IgD-negative memory B cell (primary cell): ENCODE data around the gene INPP5A. TPM values are rescaled to one million over a fixed set of nuclear protein-coding genes. Genes with fewer than 3 reads are reported as not detected.
"Not testable (repeated sequence)": the region's sequence is repeated elsewhere in the genome, so short reads cannot be mapped to it uniquely, and the experiment has no call there.

Experiments used
- H3K27ac Mint-ChIP-seq, 3 donors: one replicate each; pipeline ENCODE4 v1.8.0; 2020 to 2022; ENCODE audit warnings: mild to moderate bottlenecking in 3 of 3, mixed read lengths in 3 of 3, moderate library complexity in 1 of 3
- H3K27me3 Mint-ChIP-seq: one replicate; pipeline ENCODE4 v1.8.0; 2021; ENCODE audit warnings: mixed read lengths
- H3K36me3 Mint-ChIP-seq: one replicate; pipeline ENCODE4 v1.8.0; 2020; ENCODE audit warnings: mild to moderate bottlenecking, mixed read lengths
- H3K4me1 Mint-ChIP-seq, 3 donors: one replicate each; pipeline ENCODE4 v1.8.0; 2020 to 2022; ENCODE audit warnings: mixed read lengths in 3 of 3, mild to moderate bottlenecking in 1 of 3
- H3K4me3 Mint-ChIP-seq, 4 donors: one replicate each; pipeline ENCODE4 v1.8.0; 2020 to 2022; ENCODE audit warnings: mild to moderate bottlenecking in 4 of 4, mixed read lengths in 4 of 4, moderate library complexity in 3 of 4
- H3K9me3 Mint-ChIP-seq, 3 donors: one replicate each; pipeline ENCODE4 v1.8.0; 2020 to 2021; ENCODE audit warnings: mixed read lengths in 3 of 3, mild to moderate bottlenecking in 1 of 3
- polyA plus RNA-seq: library from polyadenylated mRNA; unstranded; fragments of 300-500 nt; fragmentation: Illumina TruSeq; gene quantifications from one replicate; pipeline ENCODE4 v1.2.3, GENCODE V29; 2021

INPP5A gene
- polyA plus RNA-seq, 1 donor from 2014 or later: 0.94 TPM

DNA sequence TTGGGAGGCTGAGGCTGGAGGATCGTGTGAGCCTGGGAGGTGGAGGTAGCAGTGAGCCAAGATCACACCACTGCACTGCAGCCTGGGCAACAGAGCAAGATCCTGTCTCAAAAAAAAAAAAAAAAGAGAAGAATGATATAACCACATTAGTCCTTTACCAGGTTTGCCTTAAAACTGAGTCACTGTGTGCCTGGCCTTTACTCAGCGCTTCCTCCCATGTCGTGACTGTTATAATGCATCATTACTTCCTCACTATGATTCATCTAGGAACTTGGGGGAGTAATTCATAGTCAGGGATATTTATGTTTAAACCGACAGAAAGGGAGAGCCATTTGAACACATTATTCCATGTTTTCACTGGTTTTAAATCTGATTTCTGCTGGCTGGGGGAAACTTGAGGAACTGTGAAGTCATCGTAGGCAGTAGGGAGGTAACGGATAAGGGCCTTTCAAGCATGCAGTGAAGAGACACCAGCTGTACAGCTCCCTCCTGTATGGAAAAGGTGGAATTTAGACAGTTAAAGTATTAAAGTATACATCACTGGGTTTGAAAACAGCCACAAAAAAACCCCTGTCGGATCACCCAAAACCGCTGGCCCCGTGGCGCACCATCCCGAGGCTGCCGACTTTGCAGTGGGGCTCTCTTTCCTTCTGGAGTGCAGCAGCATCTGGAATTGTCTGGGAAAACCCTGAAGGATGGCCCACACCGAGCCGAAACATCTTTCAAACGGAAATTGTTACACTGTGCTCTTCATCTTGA is 128.5 kb downstream of the INPP5A start:
- Mint-ChIP-seq H3K4me3 (no peak overlapping the region), H3K36me3 (peaks cover 2% of the 10 kb centered on the region), H3K27ac (no peak overlapping the region)

DNA sequence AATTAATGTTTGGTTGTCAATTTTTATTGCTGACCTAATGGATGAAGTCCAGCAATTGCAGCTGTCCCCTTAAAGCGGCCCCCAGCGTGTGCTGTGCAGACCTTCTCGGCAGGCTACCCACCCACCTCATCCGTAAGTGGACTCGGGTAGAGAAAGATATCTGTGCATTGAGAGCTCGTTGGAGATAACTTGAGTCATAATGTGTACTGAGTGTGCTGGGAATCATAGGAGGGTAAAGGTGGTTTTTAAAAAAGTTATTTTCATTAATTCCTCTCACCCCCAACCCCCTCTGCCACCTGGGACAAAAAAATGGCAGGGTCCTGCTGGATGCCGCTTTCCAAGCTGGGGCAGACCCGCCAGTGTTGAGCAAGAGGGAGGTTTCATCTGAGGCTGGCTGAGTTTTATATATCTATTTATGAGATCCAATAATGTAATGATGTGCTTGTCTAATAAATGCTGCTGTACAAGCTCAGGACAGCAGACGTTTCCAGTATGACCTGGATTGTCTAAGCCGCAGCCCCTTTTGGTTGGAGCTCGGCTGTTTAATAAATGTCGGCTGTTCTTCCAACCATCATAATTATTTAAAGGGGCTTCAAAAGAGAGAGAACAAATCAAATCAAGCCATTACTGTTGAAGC is 129.2 kb downstream of the INPP5A start:
- H3K27me3 Mint-ChIP-seq: no peaks in the 10 kb centered on the region
- H3K4me1 Mint-ChIP-seq: no peaks in the 10 kb centered on the region
- H3K27ac Mint-ChIP-seq: no peak overlapping the region
- H3K36me3 Mint-ChIP-seq: peaks cover 2% of the 10 kb centered on the region
- H3K9me3 Mint-ChIP-seq: no peaks in the 10 kb centered on the region
- no peak overlapping the region for H3K4me3 Mint-ChIP-seq

More for the DNA sequence above, 128.5 kb downstream of the INPP5A start:
- H3K27me3 Mint-ChIP-seq: no peaks in the 10 kb centered on the region
- no peaks in the 10 kb centered on the region for H3K9me3 Mint-ChIP-seq
- H3K4me1 Mint-ChIP-seq: no peaks in the 10 kb centered on the region

DNA sequence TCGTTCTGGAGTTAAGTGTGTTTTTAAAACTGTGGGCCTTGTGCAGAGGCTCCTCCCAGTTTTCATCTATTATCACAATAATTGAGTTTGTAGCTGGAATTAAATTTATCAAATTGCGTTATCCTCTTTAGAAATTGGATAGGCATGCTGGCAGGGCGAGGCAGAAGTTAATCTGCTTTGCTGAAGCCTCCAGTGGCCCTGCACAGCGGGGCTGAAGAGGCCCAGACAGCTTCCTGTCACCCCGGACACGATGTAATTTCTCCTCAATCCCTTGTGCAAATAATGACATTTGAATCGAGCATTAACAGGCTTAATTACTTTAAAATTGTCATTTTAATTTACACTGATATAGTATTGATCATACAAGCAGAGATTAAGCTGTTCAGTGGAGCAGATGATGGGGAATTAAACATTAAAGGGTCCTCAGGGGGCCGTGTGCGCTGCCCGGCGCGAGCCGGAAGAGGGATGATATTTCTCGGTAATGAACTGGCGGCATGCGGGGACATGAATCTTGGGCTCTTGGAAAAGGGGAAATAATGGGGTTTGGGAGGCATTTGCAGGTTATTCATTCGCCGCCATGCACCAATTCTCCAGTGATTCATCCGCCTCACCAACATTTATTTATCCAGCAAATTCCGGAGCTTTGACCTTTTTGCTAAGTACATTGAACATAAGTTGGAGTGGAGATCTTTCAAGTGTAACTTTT is 129.9 kb downstream of the INPP5A start:
- H3K27me3 Mint-ChIP-seq: no peaks in the 10 kb centered on the region
- H3K9me3 Mint-ChIP-seq: no peaks in the 10 kb centered on the region
- no peak overlapping the region for H3K4me3 Mint-ChIP-seq
- H3K36me3 Mint-ChIP-seq: no peaks in the 10 kb centered on the region
- no peak overlapping the region for H3K27ac Mint-ChIP-seq
- no peaks in the 10 kb centered on the region for H3K4me1 Mint-ChIP-seq

DNA sequence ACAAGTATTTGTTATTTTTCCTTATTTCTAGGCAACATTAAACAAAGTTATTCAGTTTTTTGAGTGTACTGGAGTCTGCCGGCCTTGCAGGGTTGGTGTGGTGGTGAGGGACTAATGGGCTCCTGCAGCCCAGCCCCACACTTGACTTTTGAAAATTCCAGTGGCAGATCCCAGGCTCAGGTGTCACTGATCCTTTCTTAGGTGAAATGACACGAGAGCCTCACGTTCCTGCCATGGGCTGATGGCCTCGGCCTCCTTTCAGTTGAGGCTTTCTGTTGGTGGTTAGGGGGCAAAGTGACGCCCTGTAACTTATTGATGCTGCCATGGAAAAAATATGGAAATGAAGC is 130.4 kb downstream of the INPP5A start:
- Mint-ChIP-seq H3K27ac (no peak overlapping the region), H3K4me1 (no peaks in the 10 kb centered on the region), H3K36me3 (no peaks in the 10 kb centered on the region), H3K9me3 (no peaks in the 10 kb centered on the region), H3K27me3 (no peaks in the 10 kb centered on the region), H3K4me3 (no peak overlapping the region)

DNA sequence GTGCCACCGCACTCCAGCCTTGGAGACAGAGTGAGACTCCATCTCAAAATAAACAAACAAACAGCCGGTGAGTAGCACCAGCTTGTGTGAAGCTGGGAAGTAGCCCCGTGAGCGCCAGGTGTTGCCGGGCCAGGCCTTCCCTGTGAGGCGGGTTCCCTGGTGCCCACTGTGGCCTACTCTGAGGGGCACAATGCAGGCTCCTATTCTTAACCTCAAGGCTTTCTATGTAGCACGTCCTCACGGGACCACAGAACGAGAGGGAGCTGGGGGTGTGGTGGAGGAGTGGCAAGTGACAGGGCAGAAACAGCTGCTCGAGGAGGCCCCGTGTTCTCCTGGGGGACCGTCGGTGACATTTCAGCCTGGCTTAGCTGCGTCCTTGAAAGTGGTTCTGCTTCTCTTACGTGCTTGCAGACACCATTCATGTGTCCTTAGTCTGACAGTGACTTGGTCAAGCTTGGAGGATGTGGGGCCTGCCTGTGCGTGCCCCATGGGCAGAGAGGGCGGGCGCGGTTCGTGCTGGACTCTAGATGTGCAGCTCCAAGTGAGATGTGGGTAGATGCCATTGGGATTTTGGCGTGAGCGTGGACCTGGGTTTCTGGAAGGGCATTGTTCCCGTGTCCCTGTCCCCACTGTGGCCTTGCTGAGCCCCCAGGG is 131.7 kb downstream of the INPP5A start:
- Mint-ChIP-seq H3K9me3 (no peaks in the 10 kb centered on the region), H3K36me3 (no peaks in the 10 kb centered on the region), H3K4me3 (no peak overlapping the region)

DNA sequence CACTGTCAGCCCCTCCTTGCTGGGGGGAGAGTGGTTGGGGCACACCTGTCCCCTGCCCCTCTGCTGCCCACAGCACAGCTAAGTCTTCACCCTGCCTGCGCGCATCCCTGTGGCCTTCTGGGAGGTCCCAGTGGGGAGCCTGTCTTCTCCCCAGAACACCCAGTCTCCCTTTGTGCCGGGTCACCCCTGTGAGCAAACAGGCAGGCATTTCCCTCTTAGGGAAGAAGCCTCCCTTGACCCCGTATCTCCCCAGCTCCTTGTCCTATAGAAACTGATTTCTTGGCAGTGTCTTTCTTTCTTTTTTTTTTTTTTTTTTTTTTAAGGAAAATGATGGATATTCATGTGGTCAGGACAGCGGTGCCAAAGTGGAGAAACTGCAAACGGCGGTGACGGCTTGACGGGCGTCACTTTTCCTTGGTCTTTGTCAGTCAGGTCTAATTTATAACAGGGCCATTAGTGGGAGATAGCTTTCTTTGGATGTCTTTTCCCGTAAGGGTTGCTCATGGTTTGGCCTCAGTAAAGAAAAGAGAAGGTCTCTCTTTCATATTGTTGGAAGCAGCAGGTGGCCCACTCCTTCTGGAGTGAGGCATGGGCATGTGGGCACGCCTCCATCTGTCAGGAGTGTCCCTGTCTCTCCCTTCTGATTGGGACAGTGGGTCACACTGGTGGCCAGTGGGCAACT is 133.1 kb downstream of the INPP5A start:
- Mint-ChIP-seq H3K27ac (no peak overlapping the region), H3K4me3 (no peak overlapping the region), H3K4me1 (peaks cover 0 to 5% (median 0%) of the 10 kb centered on the region in 3 donors), H3K36me3 (no peaks in the 10 kb centered on the region), H3K27me3 (no peaks in the 10 kb centered on the region), H3K9me3 (no peaks in the 10 kb centered on the region)

More for the DNA sequence above, 131.7 kb downstream of the INPP5A start:
- Mint-ChIP-seq H3K4me1 (no peaks in the 10 kb centered on the region), H3K27me3 (no peaks in the 10 kb centered on the region), H3K27ac (no peak overlapping the region)

DNA sequence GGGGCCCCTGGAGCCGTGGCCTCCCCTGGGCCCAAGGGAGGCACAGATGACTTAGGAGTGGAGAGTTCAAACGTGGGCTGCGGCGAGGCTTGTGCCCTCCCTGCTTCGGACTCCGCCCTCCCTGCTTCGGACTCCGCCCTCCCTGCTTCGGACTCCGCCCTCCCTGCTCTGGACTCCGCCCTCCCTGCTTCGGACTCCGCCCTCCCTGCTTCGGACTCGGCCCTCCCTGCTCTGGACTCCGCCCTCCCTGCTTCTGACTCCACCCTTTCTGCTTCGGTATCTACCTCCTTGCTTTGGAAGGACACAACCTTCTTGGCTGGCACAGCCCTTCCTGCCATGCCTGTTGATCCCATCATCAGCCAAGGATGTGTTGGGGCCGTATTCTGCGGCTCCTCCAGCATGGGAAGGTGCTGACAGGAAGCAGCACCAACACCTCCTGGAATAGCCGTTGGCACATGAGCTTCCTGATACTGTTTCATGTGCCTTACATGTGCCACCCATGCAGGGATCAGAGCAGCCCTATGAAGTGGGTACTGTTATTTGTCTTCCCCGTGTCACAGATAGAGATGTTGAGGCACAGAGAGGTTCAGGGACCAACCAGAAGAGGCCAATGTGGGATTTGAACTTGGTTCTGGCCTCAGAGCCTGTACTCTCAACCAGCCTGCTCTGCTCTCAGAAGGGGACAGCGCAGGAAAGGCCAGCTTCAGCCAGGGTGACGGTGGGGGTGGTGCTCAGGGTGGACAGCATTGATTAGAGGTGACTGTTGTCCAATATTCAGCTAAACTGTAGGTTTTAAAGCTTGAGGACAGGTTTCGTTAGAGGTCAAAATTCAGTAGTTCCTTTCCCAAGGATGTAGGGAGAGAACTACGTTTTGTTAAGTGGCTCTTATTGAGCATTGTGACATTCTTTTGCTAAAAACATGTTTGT is 133.9 kb downstream of the INPP5A start:
- Mint-ChIP-seq H3K27me3 (no peaks in the 10 kb centered on the region), H3K9me3 (no peaks in the 10 kb centered on the region), H3K27ac (no peak overlapping the region), H3K4me1 (peaks cover 0 to 5% (median 0%) of the 10 kb centered on the region in 3 donors), H3K36me3 (no peaks in the 10 kb centered on the region), H3K4me3 (no peak overlapping the region)

DNA sequence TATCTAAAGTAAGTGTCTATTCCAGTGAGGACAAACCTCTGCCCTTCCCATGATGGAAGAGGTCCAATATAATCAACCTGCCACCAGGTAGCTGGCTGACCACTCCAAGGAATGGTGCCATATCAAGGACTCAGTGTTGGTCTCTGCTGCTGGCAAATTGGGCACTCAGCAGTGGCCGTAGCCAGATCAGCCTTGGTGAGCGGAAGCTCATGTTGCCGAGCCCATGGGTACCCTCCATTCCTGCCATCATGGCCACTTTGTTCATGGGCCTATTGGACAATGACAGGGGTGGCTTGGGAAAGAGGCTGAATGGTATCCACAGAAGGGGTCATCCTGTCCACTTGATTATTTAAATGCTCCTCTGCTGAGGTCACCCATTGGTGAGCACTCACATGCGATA is 136.2 kb downstream of the INPP5A start:
- H3K27ac Mint-ChIP-seq, H3K27me3 Mint-ChIP-seq, H3K4me3 Mint-ChIP-seq, H3K36me3 Mint-ChIP-seq, H3K4me1 Mint-ChIP-seq, H3K9me3 Mint-ChIP-seq: not testable (repeated sequence)

DNA sequence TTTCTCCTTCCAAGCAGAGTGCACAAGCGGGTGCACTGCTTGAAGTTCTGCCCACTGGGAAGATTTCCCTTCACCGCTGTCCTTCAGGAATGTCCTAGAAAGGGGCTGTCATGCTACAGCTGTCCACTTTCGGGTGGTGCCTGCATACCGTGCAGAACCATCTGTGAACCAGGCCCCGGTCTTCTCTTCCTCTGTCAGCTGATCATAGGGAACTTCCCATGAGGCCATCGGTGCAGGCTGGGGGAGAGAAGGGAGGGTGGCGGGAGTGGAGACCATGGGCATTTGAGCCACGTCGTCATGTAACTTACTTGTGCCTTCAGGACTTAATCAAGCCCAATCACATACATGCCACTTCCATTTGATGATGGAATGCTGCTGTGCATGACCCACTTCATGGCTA is 136.7 kb downstream of the INPP5A start:
- Mint-ChIP-seq H3K4me3 (no peak overlapping the region), H3K9me3 (no peaks in the 10 kb centered on the region), H3K27me3 (no peaks in the 10 kb centered on the region), H3K27ac (no peak overlapping the region), H3K4me1 (peaks cover 0 to 5% (median 0%) of the 10 kb centered on the region in 3 donors), H3K36me3 (peaks cover 2% of the 10 kb centered on the region)

DNA sequence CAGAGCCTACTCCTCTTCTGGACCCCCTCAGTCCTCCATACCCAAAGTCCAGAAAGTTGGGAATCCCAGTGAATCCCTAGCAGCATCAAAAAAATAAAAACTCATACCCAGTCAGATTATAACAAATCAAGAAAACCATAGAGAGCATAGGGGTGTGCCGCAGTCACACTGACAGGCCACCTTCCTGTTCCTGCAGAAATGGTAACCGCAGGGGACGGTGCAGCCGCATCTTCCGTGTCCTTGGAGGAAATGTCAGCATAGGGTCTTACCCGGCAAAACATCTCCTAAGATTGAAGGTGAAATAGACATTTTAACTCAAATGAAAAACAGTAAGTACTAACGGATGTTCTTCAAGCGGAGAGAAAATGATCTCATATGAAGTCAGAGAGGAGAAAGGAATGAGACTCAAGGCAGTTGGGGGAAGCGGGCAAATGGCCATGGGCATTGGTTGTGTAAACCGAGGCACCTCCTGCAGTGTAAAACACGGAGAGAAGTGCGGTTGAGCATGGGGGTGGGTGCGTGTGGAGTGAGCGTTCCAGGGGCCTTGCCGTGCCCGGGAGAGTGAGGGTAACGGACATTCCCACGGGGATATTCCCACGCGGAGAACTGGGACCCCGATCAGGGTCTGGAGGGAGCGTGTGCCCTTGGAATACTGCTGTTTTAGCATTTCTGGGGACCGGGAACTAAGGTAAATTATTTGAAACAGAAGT is 137.6 kb downstream of the INPP5A start:
- no peaks in the 10 kb centered on the region for H3K27me3 Mint-ChIP-seq
- peaks cover 0 to 5% (median 0%) of the 10 kb centered on the region in 3 donors for H3K4me1 Mint-ChIP-seq
- no peak overlapping the region for H3K4me3 Mint-ChIP-seq
- peaks cover 2% of the 10 kb centered on the region for H3K36me3 Mint-ChIP-seq
- no peaks in the 10 kb centered on the region for H3K9me3 Mint-ChIP-seq
- no peak overlapping the region for H3K27ac Mint-ChIP-seq

DNA sequence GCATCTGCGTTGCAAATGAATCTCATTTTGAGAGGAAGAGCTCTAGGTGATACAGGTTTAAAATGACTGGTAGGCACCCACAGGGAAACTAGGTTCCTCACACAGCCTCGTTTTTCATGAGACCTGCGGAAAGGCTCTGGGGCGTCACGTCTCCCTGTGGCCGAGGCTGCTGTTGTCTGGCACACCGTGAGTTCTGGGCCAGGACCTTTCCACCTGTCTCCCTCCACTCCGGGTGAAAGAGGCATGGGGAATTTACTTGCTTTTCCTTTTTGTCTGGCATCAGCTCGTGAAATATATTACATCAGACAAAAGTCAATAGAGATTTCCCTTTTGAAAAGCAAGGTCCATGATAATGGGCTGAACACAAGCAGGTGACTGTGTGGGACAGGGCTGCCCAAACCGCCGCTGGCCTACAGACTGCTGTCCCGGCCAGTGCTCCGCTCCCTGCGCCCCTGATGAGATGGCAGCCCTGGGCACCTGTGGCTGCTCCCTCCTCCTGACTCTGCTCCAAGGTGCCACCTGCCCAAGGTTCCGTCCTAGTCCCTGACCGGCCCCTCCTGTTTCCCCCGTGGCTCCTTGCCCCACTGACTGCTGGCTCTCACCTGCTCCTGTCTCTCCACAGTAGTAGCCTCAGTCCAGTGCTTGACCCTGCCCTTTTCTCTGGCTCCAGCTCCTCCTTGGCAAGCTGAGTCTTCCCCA is 138.8 kb downstream of the INPP5A start:
- peak overlapping the region in 1 of 3 donors; percentile 50 for H3K27ac Mint-ChIP-seq
- H3K9me3 Mint-ChIP-seq: no peaks in the 10 kb centered on the region
- peaks cover 0 to 7% (median 0%) of the 10 kb centered on the region in 3 donors for H3K4me1 Mint-ChIP-seq
- peaks cover 2% of the 10 kb centered on the region for H3K36me3 Mint-ChIP-seq
- no peaks in the 10 kb centered on the region for H3K27me3 Mint-ChIP-seq
- no peak overlapping the region for H3K4me3 Mint-ChIP-seq

DNA sequence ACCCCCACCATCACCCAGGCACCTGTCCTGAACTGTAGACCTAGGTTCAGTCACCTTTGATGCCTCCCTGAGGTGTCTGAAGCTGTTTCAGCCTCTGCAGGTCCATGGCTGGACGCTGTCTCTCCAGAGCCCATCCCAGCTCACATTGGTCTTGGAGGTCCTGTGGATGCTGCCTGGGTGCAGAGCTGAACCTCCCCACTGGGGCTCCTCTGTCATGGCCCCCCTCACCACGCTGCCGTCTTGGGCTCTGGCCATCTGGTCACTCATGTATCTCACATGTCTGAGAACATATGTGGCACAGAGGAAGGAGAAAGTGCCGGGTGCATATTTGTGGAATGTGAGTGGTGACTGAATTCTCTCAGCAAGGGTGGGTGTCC is 139.5 kb downstream of the INPP5A start:
- no peaks in the 10 kb centered on the region for H3K27me3 Mint-ChIP-seq
- H3K27ac Mint-ChIP-seq: no peak overlapping the region
- peaks cover 2 to 12% (median 3%) of the 10 kb centered on the region in 3 donors for H3K4me1 Mint-ChIP-seq
- no peaks in the 10 kb centered on the region for H3K9me3 Mint-ChIP-seq
- H3K36me3 Mint-ChIP-seq: peaks cover 2% of the 10 kb centered on the region
- no peak overlapping the region for H3K4me3 Mint-ChIP-seq
